WTC11 (cell line): ENCODE results near the gene MST1R. TPM values are rescaled to one million over a fixed set of nuclear protein-coding genes. Genes with fewer than 3 reads are reported as not detected.

Source experiments
- ATAC-seq: fragments of 200-7000 bp; cut with Tn5 transposase; 2 replicates; pipeline ENCODE4 v1.10.0; 2021; ENCODE audit warnings: mild to moderate bottlenecking, moderate library complexity
- CTCF ChIA-PET: fragments of 300-600 bp; sonication (Branson Sonifier 250); formaldehyde crosslinking; loops from one replicate; lab custom pipeline; 2021; ENCODE audit warnings: antibody characterized with exemption; lab: Charles Lee
- POLR2A ChIA-PET: fragments of 350-600 bp; sonication (Branson Sonifier 250); formaldehyde crosslinking; loops from one replicate; lab custom pipeline; 2021; ENCODE audit warnings: antibody characterized with exemption; lab: Charles Lee
- DNase-seq: peaks from one replicate; pipeline ENCODE4 v3.0.0; 2021; ENCODE audit warnings: low spot score
- H3K27ac Mint-ChIP-seq: 2 replicates; pipeline ENCODE4 v1.8.0; 2021; ENCODE audit warnings: mixed read lengths
- H3K27me3 Mint-ChIP-seq: 2 replicates; pipeline ENCODE4 v1.8.0; 2021; ENCODE audit warnings: low read depth, mild to moderate bottlenecking, moderate library complexity, mixed read lengths
- H3K36me3 Mint-ChIP-seq: 2 replicates; pipeline ENCODE4 v1.8.0; 2021; ENCODE audit warnings: mixed read lengths
- H3K4me1 Mint-ChIP-seq: 2 replicates; pipeline ENCODE4 v1.8.0; 2022; ENCODE audit warnings: mixed read lengths
- H3K4me3 Mint-ChIP-seq: 2 replicates; pipeline ENCODE4 v1.8.0; 2021; ENCODE audit warnings: mild to moderate bottlenecking, moderate library complexity, mixed read lengths
- H3K9me3 Mint-ChIP-seq: 2 replicates; pipeline ENCODE4 v1.8.0; 2021; ENCODE audit warnings: mixed read lengths
- AFF4 ChIP-seq: sonication (generic); formaldehyde crosslinking; IDR thresholded peaks from 2 replicates; pipeline ENCODE4 v1.8.1; 2023; ENCODE audit warnings: mild to moderate bottlenecking, missing genetic modification reagents, borderline replicate concordance
- CBFB ChIP-seq: sonication (generic); formaldehyde crosslinking; IDR thresholded peaks from 2 replicates; pipeline ENCODE4 v1.8.1; 2022; ENCODE audit warnings: mild to moderate bottlenecking, low read depth, missing genetic modification reagents
- ESRRA ChIP-seq: sonication (generic); formaldehyde crosslinking; IDR thresholded peaks from 2 replicates; pipeline ENCODE4 v1.8.1; 2022; ENCODE audit warnings: mild to moderate bottlenecking, missing genetic modification reagents, borderline replicate concordance
- ETV6 ChIP-seq: sonication (generic); formaldehyde crosslinking; IDR thresholded peaks from 2 replicates; pipeline ENCODE4 v1.8.1; 2022; ENCODE audit warnings: mild to moderate bottlenecking, missing genetic modification reagents
- GABPB1 ChIP-seq: sonication (generic); formaldehyde crosslinking; IDR thresholded peaks from 2 replicates; pipeline ENCODE4 v1.8.1; 2023; ENCODE audit warnings: mild to moderate bottlenecking, missing genetic modification reagents
- GRHL2 ChIP-seq: fragments of 250-450 bp; sonication (Bioruptor Pico); IDR thresholded peaks from 2 replicates; pipeline ENCODE4 v1.8.0; 2022; ENCODE audit warnings: mild to moderate bottlenecking, moderate library complexity; ENCODE audit not compliant: insufficient replicate concordance, severe bottlenecking
- HMGA2 ChIP-seq: fragments of 250-450 bp; sonication (Bioruptor Pico); IDR thresholded peaks from 2 replicates; pipeline ENCODE4 v1.4.0; 2021; ENCODE audit warnings: mild to moderate bottlenecking, moderate library complexity
- KAT7 ChIP-seq: sonication (generic); formaldehyde crosslinking; IDR thresholded peaks from 2 replicates; pipeline ENCODE4 v1.8.1; 2023; ENCODE audit warnings: missing genetic modification reagents, mild to moderate bottlenecking, borderline replicate concordance
- NR1H2 ChIP-seq: sonication (generic); formaldehyde crosslinking; IDR thresholded peaks from 2 replicates; pipeline ENCODE4 v1.9.0; 2021; ENCODE audit warnings: mild to moderate bottlenecking, moderate library complexity, missing genetic modification reagents
- OVOL2 ChIP-seq: fragments of 250-450 bp; sonication (Bioruptor Pico); IDR thresholded peaks from 2 replicates; pipeline ENCODE4 v1.9.0; 2021; ENCODE audit warnings: mild to moderate bottlenecking, borderline replicate concordance
- PRDM15 ChIP-seq: sonication (generic); formaldehyde crosslinking; IDR thresholded peaks from 2 replicates; pipeline ENCODE4 v1.8.0; 2022; ENCODE audit warnings: missing genetic modification reagents
- RELA ChIP-seq: sonication (generic); formaldehyde crosslinking; IDR thresholded peaks from 2 replicates; pipeline ENCODE4 v1.8.1; 2022; ENCODE audit warnings: missing genetic modification reagents, mild to moderate bottlenecking, borderline replicate concordance
- SMAD3 ChIP-seq: sonication (generic); formaldehyde crosslinking; IDR thresholded peaks from 2 replicates; pipeline ENCODE4 v1.8.0; 2022; ENCODE audit warnings: missing genetic modification reagents, mild to moderate bottlenecking, borderline replicate concordance
- USF2 ChIP-seq: sonication (generic); formaldehyde crosslinking; IDR thresholded peaks from 2 replicates; pipeline ENCODE4 v1.8.1; 2023; ENCODE audit warnings: mild to moderate bottlenecking, missing genetic modification reagents, moderate library complexity
- ZNF121 ChIP-seq: sonication (generic); formaldehyde crosslinking; IDR thresholded peaks from 2 replicates; pipeline ENCODE4 v1.8.0; 2023; ENCODE audit warnings: missing genetic modification reagents
- ZNF219 ChIP-seq: sonication (generic); formaldehyde crosslinking; IDR thresholded peaks from 2 replicates; pipeline ENCODE4 v1.8.0; 2023; ENCODE audit warnings: missing genetic modification reagents, mild to moderate bottlenecking, borderline replicate concordance
- ZNF423 ChIP-seq: fragments of 250-450 bp; sonication (Bioruptor Pico); IDR thresholded peaks from 2 replicates; pipeline ENCODE4 v2.1.2; 2022; ENCODE audit warnings: mild to moderate bottlenecking, moderate library complexity
- ZNF671 ChIP-seq: fragments of 250-450 bp; sonication (Bioruptor Pico); IDR thresholded peaks from 2 replicates; pipeline ENCODE4 v1.8.0; 2021; ENCODE audit warnings: mild to moderate bottlenecking
- total RNA-seq: library from RNA; stranded (reverse); gene quantifications from 3 replicates; pipeline ENCODE4 v1.2.3, GENCODE V29; 2021
- TF ChIP-seq, protein P1 (sequence below): sonication (generic); formaldehyde crosslinking; IDR thresholded peaks from 2 replicates; pipeline ENCODE4 v1.8.1; 2023; ENCODE audit warnings: mild to moderate bottlenecking, missing genetic modification reagents, moderate library complexity
- TF ChIP-seq, protein P2 (sequence below): sonication (generic); formaldehyde crosslinking; conservative IDR thresholded peaks from 2 replicates; pipeline ENCODE4 v1.8.1; 2022; ENCODE audit warnings: mild to moderate bottlenecking, missing genetic modification reagents
- TF ChIP-seq, protein P3 (sequence below): sonication (generic); formaldehyde crosslinking; conservative IDR thresholded peaks from 2 replicates; pipeline ENCODE4 v1.8.1; 2023; ENCODE audit warnings: mild to moderate bottlenecking, low read depth, missing genetic modification reagents, moderate library complexity
- TF ChIP-seq, protein P4 (sequence below): fragments of 250-450 bp; sonication (Bioruptor Pico); IDR thresholded peaks from 2 replicates; pipeline ENCODE4 v2.1.2; 2022; ENCODE audit warnings: mild to moderate bottlenecking, moderate library complexity

The MST1R gene
- total RNA-seq, 1 experiment from 2014 or later = 6.2 TPM

DNA sequence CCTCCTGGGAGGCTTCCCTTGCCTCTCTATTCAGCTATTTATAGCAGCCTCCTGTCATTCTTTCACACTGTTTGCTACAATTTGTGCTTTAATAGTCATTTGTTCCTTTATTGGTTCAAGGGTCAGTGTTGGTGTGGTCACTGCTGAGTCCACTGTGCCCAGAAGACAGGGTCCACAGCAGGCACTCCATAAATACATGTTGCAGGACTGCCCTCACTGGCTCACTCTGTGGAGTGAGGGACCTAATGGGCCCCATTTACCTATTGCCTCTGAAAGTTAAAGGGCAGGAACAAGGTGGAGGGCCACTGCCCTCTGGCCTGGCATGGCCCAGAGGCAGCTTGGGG is 16.8 kb downstream of the MST1R start (continued):
- TF ChIP-seq, protein P1, sequence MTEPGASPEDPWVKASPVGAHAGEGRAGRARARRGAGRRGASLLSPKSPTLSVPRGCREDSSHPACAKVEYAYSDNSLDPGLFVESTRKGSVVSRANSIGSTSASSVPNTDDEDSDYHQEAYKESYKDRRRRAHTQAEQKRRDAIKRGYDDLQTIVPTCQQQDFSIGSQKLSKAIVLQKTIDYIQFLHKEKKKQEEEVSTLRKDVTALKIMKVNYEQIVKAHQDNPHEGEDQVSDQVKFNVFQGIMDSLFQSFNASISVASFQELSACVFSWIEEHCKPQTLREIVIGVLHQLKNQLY (CRISPR knock-in tag) = no peak
- TF ChIP-seq AFF4 (CRISPR knock-in tag) (no peak), ESRRA (CRISPR knock-in tag) (no peak), USF2 (CRISPR knock-in tag) (no peak), ZNF671 (no peak)

GRCh38 chr3:49883998-49884397 is 19.7 kb downstream of the MST1R start:
- POLR2A ChIA-PET = interaction anchor here (1.9 kb wide), 1 partner anchor 17 kb away, joined by 5 read pairs; no protein-coding TSS in a partner anchor
- Mint-ChIP-seq H3K36me3 (no peaks in the 10 kb centered on the region), H3K27ac (no peak overlapping the region), H3K4me1 (peaks cover 27% of the 10 kb centered on the region), H3K9me3 (no peaks in the 10 kb centered on the region), H3K4me3 (no peak overlapping the region), H3K27me3 (no peaks in the 10 kb centered on the region)
- DNase-seq = no peak
- no peak for ATAC-seq
- TF ChIP-seq KAT7 (CRISPR knock-in tag) (no peak), CBFB (CRISPR knock-in tag) (no peak), ZNF423 (CRISPR knock-in tag) (no peak), HMGA2 (CRISPR knock-in tag) (no peak), ZNF671 (no peak), ZNF219 (CRISPR knock-in tag) (no peak), GABPB1 (CRISPR knock-in tag) (no peak), NR1H2 (no peak), SMAD3 (CRISPR knock-in tag) (no peak), OVOL2 (CRISPR knock-in tag) (no peak), PRDM15 (CRISPR knock-in tag) (no peak), RELA (no peak), GRHL2 (no peak), ZNF121 (CRISPR knock-in tag) (no peak), ETV6 (CRISPR knock-in tag) (no peak)
- TF ChIP-seq, protein P2, sequence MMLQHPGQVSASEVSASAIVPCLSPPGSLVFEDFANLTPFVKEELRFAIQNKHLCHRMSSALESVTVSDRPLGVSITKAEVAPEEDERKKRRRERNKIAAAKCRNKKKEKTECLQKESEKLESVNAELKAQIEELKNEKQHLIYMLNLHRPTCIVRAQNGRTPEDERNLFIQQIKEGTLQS (CRISPR knock-in tag) = no peak
- TF ChIP-seq, protein P3, sequence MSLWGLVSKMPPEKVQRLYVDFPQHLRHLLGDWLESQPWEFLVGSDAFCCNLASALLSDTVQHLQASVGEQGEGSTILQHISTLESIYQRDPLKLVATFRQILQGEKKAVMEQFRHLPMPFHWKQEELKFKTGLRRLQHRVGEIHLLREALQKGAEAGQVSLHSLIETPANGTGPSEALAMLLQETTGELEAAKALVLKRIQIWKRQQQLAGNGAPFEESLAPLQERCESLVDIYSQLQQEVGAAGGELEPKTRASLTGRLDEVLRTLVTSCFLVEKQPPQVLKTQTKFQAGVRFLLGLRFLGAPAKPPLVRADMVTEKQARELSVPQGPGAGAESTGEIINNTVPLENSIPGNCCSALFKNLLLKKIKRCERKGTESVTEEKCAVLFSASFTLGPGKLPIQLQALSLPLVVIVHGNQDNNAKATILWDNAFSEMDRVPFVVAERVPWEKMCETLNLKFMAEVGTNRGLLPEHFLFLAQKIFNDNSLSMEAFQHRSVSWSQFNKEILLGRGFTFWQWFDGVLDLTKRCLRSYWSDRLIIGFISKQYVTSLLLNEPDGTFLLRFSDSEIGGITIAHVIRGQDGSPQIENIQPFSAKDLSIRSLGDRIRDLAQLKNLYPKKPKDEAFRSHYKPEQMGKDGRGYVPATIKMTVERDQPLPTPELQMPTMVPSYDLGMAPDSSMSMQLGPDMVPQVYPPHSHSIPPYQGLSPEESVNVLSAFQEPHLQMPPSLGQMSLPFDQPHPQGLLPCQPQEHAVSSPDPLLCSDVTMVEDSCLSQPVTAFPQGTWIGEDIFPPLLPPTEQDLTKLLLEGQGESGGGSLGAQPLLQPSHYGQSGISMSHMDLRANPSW (CRISPR knock-in tag) = no peak
- TF ChIP-seq, protein P4, sequence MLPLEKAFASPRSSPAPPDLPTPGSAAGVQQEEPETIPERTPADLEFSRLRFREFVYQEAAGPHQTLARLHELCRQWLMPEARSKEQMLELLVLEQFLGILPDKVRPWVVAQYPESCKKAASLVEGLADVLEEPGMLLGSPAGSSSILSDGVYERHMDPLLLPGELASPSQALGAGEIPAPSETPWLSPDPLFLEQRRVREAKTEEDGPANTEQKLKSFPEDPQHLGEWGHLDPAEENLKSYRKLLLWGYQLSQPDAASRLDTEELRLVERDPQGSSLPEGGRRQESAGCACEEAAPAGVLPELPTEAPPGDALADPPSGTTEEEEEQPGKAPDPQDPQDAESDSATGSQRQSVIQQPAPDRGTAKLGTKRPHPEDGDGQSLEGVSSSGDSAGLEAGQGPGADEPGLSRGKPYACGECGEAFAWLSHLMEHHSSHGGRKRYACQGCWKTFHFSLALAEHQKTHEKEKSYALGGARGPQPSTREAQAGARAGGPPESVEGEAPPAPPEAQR (CRISPR knock-in tag) = no peak
- CTCF ChIA-PET = interaction anchor here (1.4 to 2.6 kb wide), 5 partner anchors 16 to 45 kb away, joined by 4 to 13 read pairs (median 5); partner anchors contain the start of gene MON1A
